GM20000 (cell line): ENCODE measurements around the gene TK2.

Experiments used
- DNase-seq: peaks from one replicate; pipeline ENCODE4 v3.0.0; 2012; ENCODE audit warnings: low spot score
- TF ChIP-seq, protein P1 (sequence below): IDR thresholded peaks from 2 replicates; pipeline ENCODE4 v1.5.1; 2012; ENCODE audit warnings: mild to moderate bottlenecking, control low read depth; ENCODE audit errors: extremely low read depth, missing control alignments

The TK2 gene

DNA sequence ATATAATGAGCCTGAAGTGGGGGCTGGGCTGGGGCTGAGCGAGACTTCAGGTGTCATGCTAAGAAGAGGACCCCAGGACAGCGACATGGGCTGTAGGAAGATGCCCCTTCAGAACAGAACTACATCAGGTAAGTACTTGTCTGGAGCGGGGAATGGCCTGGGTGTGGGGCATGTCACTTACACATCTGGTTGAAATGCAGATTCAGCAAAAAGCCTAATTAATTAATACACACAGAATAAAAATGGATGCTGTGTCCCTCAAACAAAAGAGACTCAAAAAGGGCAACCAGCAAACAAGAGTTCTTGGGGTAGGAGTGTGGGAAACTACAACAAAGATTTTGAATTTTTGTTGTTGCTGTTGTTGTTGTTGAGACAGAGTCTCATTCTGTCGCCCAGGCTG lies 41.1 kb upstream of the TK2 start:
- TF ChIP-seq, protein P1, sequence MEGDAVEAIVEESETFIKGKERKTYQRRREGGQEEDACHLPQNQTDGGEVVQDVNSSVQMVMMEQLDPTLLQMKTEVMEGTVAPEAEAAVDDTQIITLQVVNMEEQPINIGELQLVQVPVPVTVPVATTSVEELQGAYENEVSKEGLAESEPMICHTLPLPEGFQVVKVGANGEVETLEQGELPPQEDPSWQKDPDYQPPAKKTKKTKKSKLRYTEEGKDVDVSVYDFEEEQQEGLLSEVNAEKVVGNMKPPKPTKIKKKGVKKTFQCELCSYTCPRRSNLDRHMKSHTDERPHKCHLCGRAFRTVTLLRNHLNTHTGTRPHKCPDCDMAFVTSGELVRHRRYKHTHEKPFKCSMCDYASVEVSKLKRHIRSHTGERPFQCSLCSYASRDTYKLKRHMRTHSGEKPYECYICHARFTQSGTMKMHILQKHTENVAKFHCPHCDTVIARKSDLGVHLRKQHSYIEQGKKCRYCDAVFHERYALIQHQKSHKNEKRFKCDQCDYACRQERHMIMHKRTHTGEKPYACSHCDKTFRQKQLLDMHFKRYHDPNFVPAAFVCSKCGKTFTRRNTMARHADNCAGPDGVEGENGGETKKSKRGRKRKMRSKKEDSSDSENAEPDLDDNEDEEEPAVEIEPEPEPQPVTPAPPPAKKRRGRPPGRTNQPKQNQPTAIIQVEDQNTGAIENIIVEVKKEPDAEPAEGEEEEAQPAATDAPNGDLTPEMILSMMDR, result no peak
- DNase-seq, result no peak

DNA sequence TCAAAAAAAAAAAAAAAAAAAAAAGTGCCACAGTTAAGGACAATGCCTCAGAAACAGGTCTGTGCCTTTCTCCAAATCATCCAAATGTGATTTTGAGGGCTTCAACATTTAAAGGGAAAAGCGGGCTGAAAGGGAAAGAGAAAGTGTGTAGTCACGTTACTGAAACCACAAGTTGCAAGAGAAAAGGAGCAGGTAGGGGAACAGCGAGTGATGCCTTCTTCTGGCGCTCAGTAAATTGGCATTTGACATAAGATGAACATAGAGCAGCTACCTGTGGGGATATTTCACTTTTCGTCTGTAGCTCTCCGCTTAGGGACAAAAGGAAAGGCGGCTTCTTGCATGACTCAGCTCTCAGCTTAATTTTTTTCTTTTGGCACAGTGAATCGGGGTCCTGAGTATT lies 40.4 kb upstream of the TK2 start:
- DNase-seq, result no peak

DNA sequence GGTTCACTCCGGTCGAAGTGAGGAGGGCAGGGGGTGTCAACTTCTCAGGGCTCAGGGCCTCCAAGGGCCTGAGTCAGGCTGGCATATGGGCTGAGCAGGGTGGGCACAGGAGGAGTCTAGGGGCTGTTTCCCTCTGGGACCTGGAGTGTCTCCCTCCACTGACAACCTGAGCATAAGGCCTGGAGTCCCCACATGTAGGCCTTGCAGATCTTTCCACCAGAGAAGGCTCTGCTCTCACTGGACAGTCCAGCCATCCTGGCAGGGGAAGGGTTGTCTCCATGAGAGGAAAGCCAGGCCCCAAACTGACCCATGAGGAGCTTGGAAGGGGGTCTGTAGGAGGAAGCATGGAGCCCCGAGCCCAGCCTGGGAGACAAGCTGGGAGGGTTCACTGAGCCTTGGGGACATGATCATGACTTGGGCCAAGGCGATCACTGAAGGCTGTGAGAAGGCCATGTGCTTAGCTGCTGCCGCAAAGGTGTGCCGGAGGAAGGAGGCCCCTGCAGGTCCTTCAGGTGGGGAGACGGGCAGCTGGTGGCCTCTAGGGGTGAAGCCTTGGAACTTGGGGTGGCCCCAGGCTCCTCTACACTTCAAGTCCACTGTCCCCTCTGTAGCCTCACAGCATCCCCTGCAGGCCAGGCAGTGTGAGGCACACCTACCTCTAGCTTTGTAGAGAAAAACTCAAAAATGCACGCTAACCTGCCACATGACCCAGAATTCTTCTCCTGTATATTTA lies 39.2 kb upstream of the TK2 start:
- TF ChIP-seq, protein P1, result peak; percentile 86
- DNase-seq, result peak; percentile 82

More for the DNA sequence above, 40.4 kb upstream of the TK2 start:
- TF ChIP-seq, protein P1, result no peak

DNA sequence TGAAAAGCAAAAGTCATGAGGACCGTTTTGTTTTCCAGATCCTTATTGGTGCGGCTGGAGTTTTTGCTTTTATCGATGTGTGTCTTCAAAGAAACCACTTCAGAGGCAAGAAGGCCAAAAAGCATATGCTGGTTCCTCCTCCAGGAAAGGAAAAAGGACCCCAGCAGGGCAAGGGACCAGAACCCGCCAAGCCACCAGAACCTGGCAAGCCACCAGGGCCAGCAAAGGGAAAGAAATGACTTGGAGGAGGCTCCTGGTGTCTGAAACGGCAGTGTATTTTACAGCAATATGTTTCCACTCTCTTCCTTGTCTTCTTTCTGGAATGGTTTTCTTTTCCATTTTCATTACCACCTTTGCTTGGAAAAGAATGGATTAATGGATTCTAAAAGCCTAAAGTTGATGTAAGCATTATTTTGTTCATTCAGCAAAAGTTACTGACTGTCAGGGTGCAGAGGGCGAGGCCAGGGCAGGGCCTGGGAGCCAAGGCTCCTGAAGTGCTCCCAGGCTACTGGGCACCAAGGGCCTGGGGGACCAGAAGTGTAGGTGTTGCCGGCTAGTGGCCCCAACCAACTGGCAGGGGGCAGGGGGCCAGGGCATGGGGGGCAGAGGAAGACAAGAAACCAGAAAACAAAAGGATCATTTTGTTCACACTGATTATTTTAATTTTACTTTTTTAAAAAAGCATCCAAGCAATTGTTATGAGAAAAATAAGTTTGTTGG lies 38.1 kb upstream of the TK2 start:
- TF ChIP-seq, protein P1, result no peak
- no peak for DNase-seq

DNA sequence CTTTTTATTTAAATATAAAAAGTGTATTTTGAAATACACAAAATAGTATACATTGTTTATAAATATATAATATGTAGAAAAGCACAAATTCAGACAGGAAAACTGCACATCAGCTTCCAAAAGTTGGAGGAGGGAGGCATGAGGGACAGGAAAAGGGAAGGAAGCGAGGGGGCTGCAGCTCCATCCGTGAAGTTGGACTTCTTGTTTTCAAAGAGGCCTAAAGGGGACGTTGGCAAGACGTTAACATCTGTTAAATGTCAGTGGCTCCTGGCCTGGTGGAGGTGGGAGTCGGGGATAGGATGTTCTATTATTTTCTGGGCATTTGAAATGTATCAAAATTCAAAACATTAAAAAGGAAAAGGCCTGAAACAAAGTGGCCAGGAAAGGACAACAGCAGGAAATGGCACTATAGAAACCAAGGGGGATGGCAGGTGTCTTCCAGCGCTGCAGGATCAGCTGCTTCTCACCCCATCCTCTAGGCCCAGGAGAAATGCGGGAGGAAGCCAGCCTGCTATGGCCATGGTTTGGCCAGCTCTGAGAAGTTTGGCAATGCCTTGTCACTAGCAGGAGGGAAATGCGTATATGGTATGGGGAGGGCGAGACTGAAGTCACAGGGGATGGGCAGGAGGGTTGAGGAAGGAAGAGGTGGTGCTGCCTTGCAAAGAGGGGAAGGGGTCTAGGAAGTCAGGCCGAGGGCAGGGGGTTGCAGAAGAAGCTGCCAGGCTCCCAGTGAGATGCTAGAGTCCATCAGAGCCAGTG lies 35.7 kb upstream of the TK2 start:
- DNase-seq, result no peak
- TF ChIP-seq, protein P1, result no peak

DNA sequence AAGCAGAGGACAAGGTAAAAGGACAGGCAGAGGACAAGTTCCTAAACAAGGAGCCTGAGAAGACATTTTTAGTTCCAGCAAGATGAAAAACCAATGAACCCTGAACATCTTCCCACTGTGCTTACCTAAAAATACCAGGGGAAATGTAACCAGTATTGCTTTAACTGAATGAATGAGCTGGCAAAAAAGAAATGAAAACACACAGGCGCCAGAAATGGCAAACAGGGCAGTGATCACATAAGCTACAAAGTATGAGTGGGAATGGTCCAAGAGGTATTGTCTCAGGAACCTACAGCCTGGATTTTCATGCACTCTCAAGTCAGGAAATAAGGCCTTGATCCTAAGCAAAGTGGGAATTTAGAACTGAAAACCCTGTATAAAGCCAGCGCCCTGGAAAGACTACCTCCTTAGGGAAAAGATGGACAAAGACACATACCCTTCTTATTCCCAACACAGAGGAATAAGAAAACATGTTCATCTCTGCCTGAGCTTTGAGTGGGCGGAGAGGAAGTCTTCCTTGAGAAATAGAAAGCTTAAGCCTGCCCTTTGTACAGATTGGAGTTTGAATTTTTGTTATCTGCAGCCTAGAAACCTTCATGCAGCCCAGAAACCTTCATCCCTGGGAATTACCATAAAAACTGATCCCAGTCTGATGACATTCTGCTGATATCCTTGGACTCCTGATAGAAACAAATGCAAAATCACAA lies 31.5 kb upstream of the TK2 start:
- DNase-seq, result no peak
- TF ChIP-seq, protein P1, result no peak
